ENCODE results near the gene FRZB. TPM values are rescaled to one million over a fixed set of nuclear protein-coding genes. Genes with fewer than 3 reads are reported as not detected.

Gene FRZB
- total and polyA plus RNA-seq, 9 of the 15 experiments (the other 6 are each of a cell fraction or from before 2014, with no cell fraction given): 0.01 to 0.05 (median 0.03) TPM; not detected in 6

DNA sequence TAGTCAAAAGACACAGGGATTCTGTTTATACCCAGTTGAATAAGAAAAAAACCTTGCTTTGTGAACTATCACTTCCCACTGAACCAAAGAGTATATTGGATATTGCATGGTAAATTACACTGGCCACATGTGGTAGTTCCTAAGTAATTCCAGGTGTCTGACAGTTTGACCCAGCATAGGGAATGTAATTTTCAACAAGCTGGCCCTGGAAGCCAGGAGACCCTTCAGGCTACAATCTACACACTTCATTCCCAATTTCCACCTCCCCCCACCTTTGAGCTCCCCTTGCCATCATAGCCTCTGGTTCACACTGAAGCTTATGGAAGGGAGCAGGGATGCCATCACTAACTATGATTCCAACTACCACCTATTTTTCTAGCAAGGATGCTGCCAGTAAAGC lies 2.8 kb downstream of the FRZB start:
- CTCF ChIA-PET (ENCODE audit: low intra/inter-chr PET ratio): no interaction called here
- DNase-seq (ENCODE audit: extremely low read depth in 1 of 4, low spot score in 3 of 4): no peak
- BruUV-seq (replicated peaks): no TSS peak
- TF ChIP-seq ZBTB8A (IDR thresholded peaks at IDR 0.05; ENCODE audit: partially characterized antibody) (no peak), ZEB2 (IDR thresholded peaks at IDR 0.05) (no peak), RBM34 (IDR thresholded peaks at IDR 0.05; ENCODE audit: borderline replicate concordance, insufficient read depth, low read length) (no peak), THRAP3 (IDR thresholded peaks at IDR 0.05; ENCODE audit: borderline replicate concordance) (no peak), PRDM10 (IDR thresholded peaks at IDR 0.05; ENCODE audit: partially characterized antibody) (no peak), MAFK (IDR thresholded peaks at IDR 0.05; ENCODE audit: low read length) (no peak), ZFP91 (CRISPR knock-in tag; IDR thresholded peaks at IDR 0.05) (no peak), SMAD1 (IDR thresholded peaks at IDR 0.05; ENCODE audit: low read depth, low read length, partially characterized antibody) (no peak), ZNF224 (CRISPR knock-in tag; IDR thresholded peaks at IDR 0.05) (no peak), PML (IDR thresholded peaks at IDR 0.05; ENCODE audit: low read length) (no peak), ZNF785 (CRISPR knock-in tag; IDR thresholded peaks at IDR 0.05) (no peak)
- TF ChIP-seq, protein P1, sequence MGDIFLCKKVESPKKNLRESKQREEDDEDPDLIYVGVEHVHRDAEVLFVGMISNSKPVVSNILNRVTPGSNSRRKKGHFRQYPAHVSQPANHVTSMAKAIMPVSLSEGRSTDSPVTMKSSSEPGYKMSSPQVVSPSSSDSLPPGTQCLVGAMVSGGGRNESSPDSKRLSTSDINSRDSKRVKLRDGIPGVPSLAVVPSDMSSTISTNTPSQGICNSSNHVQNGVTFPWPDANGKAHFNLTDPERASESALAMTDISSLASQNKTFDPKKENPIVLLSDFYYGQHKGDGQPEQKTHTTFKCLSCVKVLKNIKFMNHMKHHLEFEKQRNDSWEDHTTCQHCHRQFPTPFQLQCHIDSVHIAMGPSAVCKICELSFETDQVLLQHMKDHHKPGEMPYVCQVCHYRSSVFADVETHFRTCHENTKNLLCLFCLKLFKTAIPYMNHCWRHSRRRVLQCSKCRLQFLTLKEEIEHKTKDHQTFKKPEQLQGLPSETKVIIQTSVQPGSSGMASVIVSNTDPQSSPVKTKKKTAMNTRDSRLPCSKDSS (IDR thresholded peaks at IDR 0.05; ENCODE audit: low read depth, partially characterized antibody): no peak
- TF ChIP-seq, protein P2, sequence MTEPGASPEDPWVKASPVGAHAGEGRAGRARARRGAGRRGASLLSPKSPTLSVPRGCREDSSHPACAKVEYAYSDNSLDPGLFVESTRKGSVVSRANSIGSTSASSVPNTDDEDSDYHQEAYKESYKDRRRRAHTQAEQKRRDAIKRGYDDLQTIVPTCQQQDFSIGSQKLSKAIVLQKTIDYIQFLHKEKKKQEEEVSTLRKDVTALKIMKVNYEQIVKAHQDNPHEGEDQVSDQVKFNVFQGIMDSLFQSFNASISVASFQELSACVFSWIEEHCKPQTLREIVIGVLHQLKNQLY (CRISPR knock-in tag; conservative IDR thresholded peaks at IDR 0.05): no peak
- TF ChIP-seq, protein P3, sequence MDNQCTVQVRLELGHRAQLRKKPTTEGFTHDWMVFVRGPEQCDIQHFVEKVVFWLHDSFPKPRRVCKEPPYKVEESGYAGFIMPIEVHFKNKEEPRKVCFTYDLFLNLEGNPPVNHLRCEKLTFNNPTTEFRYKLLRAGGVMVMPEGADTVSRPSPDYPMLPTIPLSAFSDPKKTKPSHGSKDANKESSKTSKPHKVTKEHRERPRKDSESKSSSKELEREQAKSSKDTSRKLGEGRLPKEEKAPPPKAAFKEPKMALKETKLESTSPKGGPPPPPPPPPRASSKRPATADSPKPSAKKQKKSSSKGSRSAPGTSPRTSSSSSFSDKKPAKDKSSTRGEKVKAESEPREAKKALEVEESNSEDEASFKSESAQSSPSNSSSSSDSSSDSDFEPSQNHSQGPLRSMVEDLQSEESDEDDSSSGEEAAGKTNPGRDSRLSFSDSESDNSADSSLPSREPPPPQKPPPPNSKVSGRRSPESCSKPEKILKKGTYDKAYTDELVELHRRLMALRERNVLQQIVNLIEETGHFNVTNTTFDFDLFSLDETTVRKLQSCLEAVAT (IDR thresholded peaks at IDR 0.05): no peak

More for the DNA sequence above, 2.8 kb downstream of the FRZB start:
- Histone ChIP-seq H4K20me1 (replicated peaks; ENCODE audit: control insufficient read depth, insufficient read depth, low read length) (no peaks in the 10 kb centered on the region; the same call in 1 of the 2 replicates), H3K9ac (ENCODE audit: insufficient read depth in 1 of 2, low read depth in 2 of 2, low read length in 2 of 2) (no peak overlapping the region), H3K4me2 (ENCODE audit: insufficient read depth, low read length) (no peak overlapping the region), H3K9me1 (ENCODE audit: control insufficient read depth, insufficient read depth, low read length) (no peaks in the 10 kb centered on the region), H3K27me3 (ENCODE audit: control insufficient read depth in 2 of 2, insufficient read depth in 2 of 2, low read length in 2 of 2) (peaks cover 32 to 40% of the 10 kb centered on the region in 2 experiments), H3K9me3 (replicated peaks; ENCODE audit: control insufficient read depth, insufficient read depth, low read depth, low read length) (no peaks in the 10 kb centered on the region), H3K4me1 (replicated peaks in 1 of 2; ENCODE audit: control insufficient read depth in 2 of 2, insufficient read depth in 2 of 2, low read length in 2 of 2) (peaks cover 0 to 15% of the 10 kb centered on the region in 2 experiments; a peak in 1 of 5 replicates), H3K36me3 (ENCODE audit: control insufficient read depth, insufficient read depth, low read length) (no peaks in the 10 kb centered on the region), H3K27ac (ENCODE audit: extremely low read depth, low read depth, low read length) (no peak overlapping the region), H3K79me2 (ENCODE audit: control insufficient read depth, insufficient read depth, low read length) (no peaks in the 10 kb centered on the region), H2AFZ (ENCODE audit: low read depth, low read length) (no peak overlapping the region), H3K4me3 (no peak overlapping the region)
- in situ Hi-C loops (cut with MboI) (no loop called here), intact Hi-C loops (cut with micrococcal nuclease) (loop anchor here (10.0 kb wide), 1 partner anchor 679 kb away; no protein-coding TSS in a partner anchor)
- FAIRE-seq (no peak), ATAC-seq (no peak)
- POLR2A ChIA-PET: interaction anchor here (0.7 kb wide), 1 partner anchor 40 kb away, joined by 4 read pairs; no protein-coding TSS in a partner anchor

Measured in K562 (cell line).